ENCODE results near the gene NELL1. TPM values are rescaled to one million over a fixed set of nuclear protein-coding genes. Genes with fewer than 3 reads are reported as not detected.

Gene NELL1
- total and polyA plus RNA-seq, 2 donors (not counting 1 experiment from before 2014, with no cell fraction given): not detected

DNA sequence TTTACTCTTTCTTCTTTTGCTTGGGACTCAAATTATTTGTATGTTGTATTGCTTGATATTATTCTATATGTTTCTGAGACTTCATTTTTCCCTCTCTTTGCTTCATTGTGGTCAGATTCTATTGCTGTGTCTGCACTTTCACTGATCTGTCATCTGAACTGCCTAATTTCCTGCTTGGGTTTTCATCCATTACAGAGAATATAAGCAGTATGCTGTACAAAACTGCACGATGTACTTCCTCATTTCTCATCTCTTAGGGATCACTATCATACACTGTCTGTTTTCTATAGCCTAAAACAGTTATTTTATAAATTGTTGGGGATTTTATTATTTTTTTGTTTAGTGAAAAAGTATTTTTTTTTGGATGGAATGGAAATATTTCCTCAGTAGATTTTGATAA is 786.8 kb downstream of the NELL1 start:
- no peak for TF ChIP-seq EZH2 (IDR thresholded peaks at IDR 0.05; ENCODE audit: low read length, missing control alignments)
- TF ChIP-seq, protein P1, sequence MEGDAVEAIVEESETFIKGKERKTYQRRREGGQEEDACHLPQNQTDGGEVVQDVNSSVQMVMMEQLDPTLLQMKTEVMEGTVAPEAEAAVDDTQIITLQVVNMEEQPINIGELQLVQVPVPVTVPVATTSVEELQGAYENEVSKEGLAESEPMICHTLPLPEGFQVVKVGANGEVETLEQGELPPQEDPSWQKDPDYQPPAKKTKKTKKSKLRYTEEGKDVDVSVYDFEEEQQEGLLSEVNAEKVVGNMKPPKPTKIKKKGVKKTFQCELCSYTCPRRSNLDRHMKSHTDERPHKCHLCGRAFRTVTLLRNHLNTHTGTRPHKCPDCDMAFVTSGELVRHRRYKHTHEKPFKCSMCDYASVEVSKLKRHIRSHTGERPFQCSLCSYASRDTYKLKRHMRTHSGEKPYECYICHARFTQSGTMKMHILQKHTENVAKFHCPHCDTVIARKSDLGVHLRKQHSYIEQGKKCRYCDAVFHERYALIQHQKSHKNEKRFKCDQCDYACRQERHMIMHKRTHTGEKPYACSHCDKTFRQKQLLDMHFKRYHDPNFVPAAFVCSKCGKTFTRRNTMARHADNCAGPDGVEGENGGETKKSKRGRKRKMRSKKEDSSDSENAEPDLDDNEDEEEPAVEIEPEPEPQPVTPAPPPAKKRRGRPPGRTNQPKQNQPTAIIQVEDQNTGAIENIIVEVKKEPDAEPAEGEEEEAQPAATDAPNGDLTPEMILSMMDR (conservative IDR thresholded peaks at IDR 0.05 in 1 of 2, IDR thresholded peaks at IDR 0.05 in 1 of 2; ENCODE audit: low read depth in 1 of 2, low read length in 2 of 2): no peak
- Histone ChIP-seq H3K27ac (ENCODE audit: insufficient read depth, low read length) (no peak overlapping the region), H3K79me2 (ENCODE audit: control insufficient read depth, insufficient read depth, low read length) (no peaks in the 10 kb centered on the region), H3K4me2 (ENCODE audit: extremely low read depth, insufficient read depth, low read length) (no peak overlapping the region), H3K9ac (ENCODE audit: insufficient read depth, low read length) (no peak overlapping the region), H3K9me3 (ENCODE audit: control insufficient read depth, insufficient read depth, low read depth, low read length) (no peaks in the 10 kb centered on the region), H2AFZ (ENCODE audit: low read length) (no peak overlapping the region), H3K27me3 (ENCODE audit: control insufficient read depth, insufficient read depth, low read length) (no peaks in the 10 kb centered on the region), H3K36me3 (ENCODE audit: control insufficient read depth, insufficient read depth, low read length) (no peaks in the 10 kb centered on the region), H3K4me3 (replicated peaks in 1 of 4; ENCODE audit: control extremely low read depth in 1 of 4, insufficient read depth in 1 of 4, low read depth in 3 of 4, low read length in 4 of 4) (no peak overlapping the region), H4K20me1 (ENCODE audit: control insufficient read depth, extremely low read depth, insufficient read depth, low read length) (no peaks in the 10 kb centered on the region), H3K4me1 (ENCODE audit: control insufficient read depth, extremely low read depth, insufficient read depth, low read length) (no peaks in the 10 kb centered on the region)
- no peak for DNase-seq (ENCODE audit: low read depth in 2 of 2)

- Histone ChIP-seq H3K36me3 (ENCODE audit: control insufficient read depth, insufficient read depth, low read length) (no peaks in the 10 kb centered on the region), H3K4me2 (ENCODE audit: extremely low read depth, insufficient read depth, low read length) (no peak overlapping the region), H3K4me1 (ENCODE audit: control insufficient read depth, extremely low read depth, insufficient read depth, low read length) (no peaks in the 10 kb centered on the region), H3K79me2 (ENCODE audit: control insufficient read depth, insufficient read depth, low read length) (no peaks in the 10 kb centered on the region), H2AFZ (ENCODE audit: low read length) (no peak overlapping the region), H4K20me1 (ENCODE audit: control insufficient read depth, extremely low read depth, insufficient read depth, low read length) (no peaks in the 10 kb centered on the region), H3K27ac (ENCODE audit: insufficient read depth, low read length) (no peak overlapping the region), H3K27me3 (ENCODE audit: control insufficient read depth, insufficient read depth, low read length) (no peaks in the 10 kb centered on the region), H3K9me3 (ENCODE audit: control insufficient read depth, insufficient read depth, low read depth, low read length) (no peaks in the 10 kb centered on the region), H3K9ac (ENCODE audit: insufficient read depth, low read length) (no peak overlapping the region), H3K4me3 (replicated peaks in 1 of 4; ENCODE audit: control extremely low read depth in 1 of 4, insufficient read depth in 1 of 4, low read depth in 3 of 4, low read length in 4 of 4) (no peak overlapping the region)
- no peak for DNase-seq (ENCODE audit: low read depth in 2 of 2)
- TF ChIP-seq, protein P1 (conservative IDR thresholded peaks at IDR 0.05 in 1 of 2, IDR thresholded peaks at IDR 0.05 in 1 of 2; ENCODE audit: low read depth in 1 of 2, low read length in 2 of 2): no peak
- TF ChIP-seq EZH2 (IDR thresholded peaks at IDR 0.05; ENCODE audit: low read length, missing control alignments): no peak
Observed at GRCh38 chr11:21460082-21460481, 790.7 kb downstream of the NELL1 start.

DNA sequence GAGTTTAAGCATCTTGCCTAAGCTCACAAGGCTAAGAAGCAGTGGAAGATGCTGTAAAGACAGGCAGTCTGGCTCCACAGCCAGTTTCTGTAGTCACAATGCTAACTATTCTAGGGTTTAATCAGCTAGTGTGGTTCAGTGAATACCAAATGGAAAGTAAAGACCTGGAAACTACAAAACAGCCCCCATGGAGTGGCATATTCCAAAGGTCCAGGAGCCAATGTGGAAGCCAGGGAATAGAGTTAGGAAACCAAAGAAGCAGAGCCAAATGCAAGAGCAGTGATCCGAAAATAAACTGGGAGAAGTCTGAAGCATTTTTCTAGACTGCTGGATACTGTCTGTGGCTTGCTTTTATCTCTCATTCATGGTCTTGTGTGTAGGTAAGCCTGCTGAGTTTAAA is 792.3 kb downstream of the NELL1 start:
- Histone ChIP-seq H3K27ac (ENCODE audit: insufficient read depth, low read length) (no peak overlapping the region), H3K9ac (ENCODE audit: insufficient read depth, low read length) (no peak overlapping the region), H2AFZ (ENCODE audit: low read length) (no peak overlapping the region), H4K20me1 (ENCODE audit: control insufficient read depth, extremely low read depth, insufficient read depth, low read length) (no peaks in the 10 kb centered on the region), H3K4me1 (ENCODE audit: control insufficient read depth, extremely low read depth, insufficient read depth, low read length) (no peaks in the 10 kb centered on the region), H3K4me3 (replicated peaks in 1 of 4; ENCODE audit: control extremely low read depth in 1 of 4, insufficient read depth in 1 of 4, low read depth in 3 of 4, low read length in 4 of 4) (no peak overlapping the region), H3K79me2 (ENCODE audit: control insufficient read depth, insufficient read depth, low read length) (no peaks in the 10 kb centered on the region), H3K36me3 (ENCODE audit: control insufficient read depth, insufficient read depth, low read length) (no peaks in the 10 kb centered on the region), H3K4me2 (ENCODE audit: extremely low read depth, insufficient read depth, low read length) (no peak overlapping the region), H3K27me3 (ENCODE audit: control insufficient read depth, insufficient read depth, low read length) (no peaks in the 10 kb centered on the region), H3K9me3 (ENCODE audit: control insufficient read depth, insufficient read depth, low read depth, low read length) (no peaks in the 10 kb centered on the region)
- no peak for TF ChIP-seq EZH2 (IDR thresholded peaks at IDR 0.05; ENCODE audit: low read length, missing control alignments)
- TF ChIP-seq, protein P1 (conservative IDR thresholded peaks at IDR 0.05 in 1 of 2, IDR thresholded peaks at IDR 0.05 in 1 of 2; ENCODE audit: low read depth in 1 of 2, low read length in 2 of 2): no peak
- DNase-seq (ENCODE audit: low read depth in 2 of 2): no peak
